Stimulated activated naive CD4-positive, alpha-beta T cell (primary cell): Measurements from ENCODE around the gene SLC35F2.
"Not testable (repeated sequence)": the region's sequence is repeated elsewhere in the genome, so short reads cannot be mapped to it uniquely, and the experiment has no call there.

Experiments used
- DNase-seq, 6 experiments: peaks; one replicate each; lab custom pipeline; 2025; lab: John Stamatoyannopoulos, UW

The SLC35F2 gene

GRCh38 chr11:107858217-107859070 is at the start of gene SLC35F2:
TSS of gene SLC35F2 (minus strand) at chr11:107858787. CDS start at chr11:107858767, 20 bp downstream.
- peak in 5 of 6 experiments; percentile 7 to 44 (median 36) for DNase-seq

GRCh38 chr11:107908211-107908610 is 49.6 kb upstream of the SLC35F2 start:
- no peak for DNase-seq

GRCh38 chr11:107898270-107898669 is 39.7 kb upstream of the SLC35F2 start:
- peak in 1 of 6 experiments; percentile 1 for DNase-seq

- no peak for DNase-seq
Measured at GRCh38 chr11:107882095-107882820, 23.7 kb upstream of the SLC35F2 start.

GRCh38 chr11:107881471-107881870 is 22.9 kb upstream of the SLC35F2 start:
- DNase-seq, result not testable (repeated sequence)

GRCh38 chr11:107876141-107876540 is 17.6 kb upstream of the SLC35F2 start:
- DNase-seq, result no peak

- DNase-seq, result no peak
Measured at GRCh38 chr11:107864591-107864990, 6.0 kb upstream of the SLC35F2 start.

GRCh38 chr11:107860688-107861087 is 2.1 kb upstream of the SLC35F2 start:
- no peak for DNase-seq

- not testable (repeated sequence) for DNase-seq
Measured at GRCh38 chr11:107860240-107860620, 1.6 kb upstream of the SLC35F2 start.

GRCh38 chr11:107859459-107860239 is 1.1 kb upstream of the SLC35F2 start:
- peak in 1 of 6 experiments; percentile 9 for DNase-seq

- no peak for DNase-seq
Measured at GRCh38 chr11:107857550-107858216, 904 bp downstream of the SLC35F2 start.

GRCh38 chr11:107856981-107857517 is 1.5 kb downstream of the SLC35F2 start:
- no peak for DNase-seq

- DNase-seq, result no peak
Measured at GRCh38 chr11:107856180-107856980, 2.2 kb downstream of the SLC35F2 start.

- DNase-seq, result no peak
Measured at GRCh38 chr11:107853070-107853469, 5.5 kb downstream of the SLC35F2 start.

GRCh38 chr11:107851704-107852310 is 6.8 kb downstream of the SLC35F2 start:
- DNase-seq, result no peak

- DNase-seq, result no peak
Measured at GRCh38 chr11:107849790-107850189, 8.8 kb downstream of the SLC35F2 start.

GRCh38 chr11:107848345-107848744 is 10.2 kb downstream of the SLC35F2 start:
- no peak for DNase-seq

GRCh38 chr11:107847184-107847583 is 11.4 kb downstream of the SLC35F2 start:
- DNase-seq, result no peak

GRCh38 chr11:107844041-107844440 is 14.5 kb downstream of the SLC35F2 start:
- no peak for DNase-seq
